ENCODE measurements around the gene WNT1.

Gene WNT1

DNA sequence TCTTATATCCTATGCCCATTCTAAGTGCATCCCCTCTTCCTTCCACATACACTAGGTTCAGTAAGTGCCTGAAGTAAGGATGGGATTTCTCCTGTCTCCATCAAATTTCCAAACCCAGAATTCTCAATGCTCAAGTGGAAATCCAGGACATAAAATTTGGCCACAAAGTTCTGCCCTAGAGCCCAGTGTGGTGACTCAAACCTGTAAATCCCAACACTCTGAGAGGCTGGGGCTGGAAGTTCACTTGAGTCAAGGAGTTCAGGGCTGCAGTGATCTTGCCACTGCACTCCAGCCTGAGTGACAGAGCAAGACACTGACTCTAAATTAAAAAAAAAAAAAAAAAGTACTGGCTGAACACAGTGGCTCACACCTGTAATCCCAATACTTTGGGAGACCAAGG is 16.3 kb upstream of the WNT1 start:
- no peak for DNase-seq

DNA sequence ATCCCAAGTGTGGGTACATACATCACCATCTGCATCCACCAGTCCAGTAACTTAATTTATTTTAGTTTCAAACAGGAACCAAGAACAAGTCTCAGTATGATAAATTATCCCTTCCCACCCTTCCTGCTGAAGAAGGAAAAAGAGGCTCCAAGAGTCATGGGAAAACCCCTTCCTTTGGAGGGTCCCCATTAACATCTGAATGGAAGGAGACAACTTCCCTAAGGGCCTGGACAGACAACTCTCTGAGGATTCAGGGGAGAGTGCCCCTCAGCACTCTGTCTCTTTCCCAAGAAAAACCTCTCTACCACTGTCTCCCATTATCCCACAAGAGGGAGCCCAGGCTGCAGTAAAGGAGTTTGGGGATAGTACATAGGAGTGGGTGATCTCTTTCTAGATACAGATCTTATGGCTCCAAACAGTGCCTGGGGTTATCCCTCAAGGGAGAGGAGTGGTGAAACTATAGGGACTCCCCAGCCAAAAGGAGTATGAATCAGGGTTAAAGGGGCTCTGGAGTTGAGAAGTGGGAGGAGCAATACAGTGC is 12.8 kb upstream of the WNT1 start:
- DNase-seq = no peak

DNA sequence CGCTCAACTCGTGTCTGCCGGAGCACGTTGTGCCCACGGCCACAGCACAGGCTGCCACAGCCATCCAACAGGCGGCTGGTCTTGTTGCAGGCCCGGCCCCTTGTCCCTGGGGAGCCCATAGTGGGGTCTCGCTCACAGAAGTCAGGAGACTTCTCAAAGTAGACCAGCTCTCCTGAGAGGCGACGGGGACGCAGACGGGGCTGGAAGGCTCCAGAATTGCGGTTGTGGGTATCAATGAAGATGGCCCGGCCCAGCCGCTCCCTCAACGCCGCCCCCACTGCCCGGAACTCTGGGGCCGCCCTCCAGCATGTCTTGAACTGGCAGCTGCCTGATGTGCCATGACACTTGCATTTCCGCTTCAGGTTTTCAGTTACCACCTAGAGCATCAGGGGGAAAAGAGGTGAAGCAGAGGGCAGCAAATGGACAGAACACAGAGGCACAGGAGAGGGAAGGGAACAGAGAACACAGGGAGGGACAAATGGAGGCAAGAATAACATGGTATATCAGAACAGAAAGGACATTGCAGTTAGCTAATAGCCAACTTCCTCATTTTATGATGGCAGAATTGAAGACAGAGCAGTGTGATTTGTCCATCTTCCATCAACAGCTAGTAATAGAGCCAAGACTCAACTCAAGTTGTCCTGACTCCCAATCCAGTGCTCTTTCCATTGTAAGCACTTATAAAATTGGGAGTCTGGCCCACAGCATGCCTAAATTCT is 11.8 kb upstream of the WNT1 start:
- no peak for DNase-seq

DNA sequence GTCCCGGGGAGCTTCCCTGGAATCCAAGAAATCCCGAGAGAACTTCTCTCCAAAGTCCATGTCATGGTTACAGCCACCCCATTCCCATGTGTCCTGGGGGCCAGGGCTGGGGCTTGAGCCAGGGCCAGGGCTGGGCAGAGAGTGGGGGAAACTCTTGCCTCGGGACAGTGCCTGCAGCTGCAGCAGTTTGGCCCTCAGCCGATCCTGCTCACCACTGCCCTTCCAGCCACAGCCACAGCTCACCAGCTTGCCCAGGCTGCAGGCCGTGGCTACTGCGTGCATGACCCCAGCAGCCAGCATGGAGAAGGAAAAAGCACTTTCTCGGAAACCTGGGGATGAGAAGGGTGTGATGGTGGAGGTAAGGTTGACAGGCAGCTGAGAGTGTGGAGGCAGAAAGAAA is 10.1 kb upstream of the WNT1 start:
- DNase-seq = no peak

GRCh38 chr12:48968467-48968866 is 9.7 kb upstream of the WNT1 start:
- DNase-seq = no peak

GRCh38 chr12:48969160-48969771 is 8.9 kb upstream of the WNT1 start:
- DNase-seq = no peak

GRCh38 chr12:48969833-48970701 is 8.1 kb upstream of the WNT1 start:
- DNase-seq = no peak

GRCh38 chr12:48970702-48971334 is 7.3 kb upstream of the WNT1 start:
- no peak for DNase-seq

DNA sequence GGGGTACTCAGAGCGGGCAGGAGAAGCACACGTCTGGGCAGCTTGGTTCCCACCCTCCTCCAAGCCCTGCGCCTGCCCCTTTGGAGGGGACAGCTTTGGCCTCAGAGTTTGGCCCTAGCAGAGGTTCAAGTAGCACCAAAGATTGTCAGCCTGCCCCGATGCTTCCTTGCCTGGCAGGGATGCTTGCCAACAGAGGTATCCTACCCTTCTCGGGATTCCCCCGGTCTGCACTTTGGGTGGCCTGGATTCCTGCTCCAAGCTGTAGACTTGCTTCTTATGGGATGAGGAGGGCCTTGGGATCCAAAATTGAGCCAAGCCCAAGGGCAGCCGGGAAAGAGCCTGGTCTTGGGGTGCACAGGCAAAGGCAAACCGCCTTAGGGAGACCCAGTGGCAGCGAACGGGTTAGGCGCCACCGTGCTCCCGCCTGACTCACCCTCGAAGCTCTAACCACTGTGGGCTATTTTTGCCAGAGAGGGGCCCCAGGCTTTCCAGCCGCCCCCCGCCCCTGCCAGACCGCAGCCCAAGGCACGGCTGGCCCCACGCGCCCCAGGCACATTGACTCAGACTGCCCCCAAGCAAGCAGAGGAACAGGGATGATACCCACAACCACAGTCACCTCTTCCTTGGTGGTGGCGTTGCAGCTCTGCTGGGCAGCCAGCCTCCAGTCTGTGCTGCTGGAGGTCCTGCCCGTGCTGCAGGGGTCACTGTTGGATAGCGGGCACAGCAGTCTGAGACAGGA is 5.7 kb upstream of the WNT1 start:
- no peak for DNase-seq

DNA sequence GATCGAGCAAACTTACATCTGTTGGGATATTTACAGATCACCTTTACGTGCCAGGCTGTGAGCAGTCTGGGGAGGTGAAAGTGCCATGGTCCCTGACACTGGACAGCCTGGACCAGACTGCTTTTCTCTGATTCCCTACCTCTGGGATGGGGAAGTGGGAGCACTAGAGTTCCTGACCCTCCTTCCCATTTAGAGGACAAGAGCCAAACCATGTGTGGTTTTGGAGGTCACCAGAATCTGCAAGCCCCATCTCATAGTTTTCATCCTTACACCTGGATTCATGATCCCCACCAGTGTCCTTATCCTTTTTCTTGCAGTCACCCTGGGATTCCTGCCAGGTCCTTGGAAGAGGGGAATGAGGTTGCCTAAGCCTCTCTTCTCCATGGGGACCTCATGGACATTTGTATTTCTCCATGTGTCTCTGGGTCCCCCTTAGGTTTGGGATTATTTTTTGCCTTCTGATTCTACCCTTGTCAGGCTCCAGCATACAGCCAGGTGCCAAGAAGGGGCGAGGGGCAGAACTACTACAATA is 5.1 kb upstream of the WNT1 start:
- no peak for DNase-seq

DNA sequence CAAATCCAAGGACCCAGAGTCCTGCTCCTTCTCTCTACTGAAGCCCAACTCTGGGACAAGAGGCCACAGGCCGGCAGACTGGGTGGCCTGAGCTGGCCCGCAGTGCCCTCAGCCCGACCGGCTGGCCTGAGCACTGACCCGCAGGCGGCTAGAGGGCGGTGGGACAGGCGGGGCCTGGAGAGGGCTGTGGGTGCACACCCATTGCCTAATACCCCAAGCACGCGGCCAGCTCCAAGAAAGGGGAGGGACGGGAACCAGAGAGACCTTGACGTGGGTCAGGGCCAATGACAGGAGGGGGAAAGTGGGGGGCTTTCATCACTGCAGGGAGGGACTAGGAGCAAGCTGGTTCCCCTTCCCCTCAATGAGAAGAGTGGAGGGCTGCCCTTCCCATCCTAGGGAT is 4.6 kb upstream of the WNT1 start:
- DNase-seq = no peak

- no peak for DNase-seq
Observed at GRCh38 chr12:48973941-48974673, 4.0 kb upstream of the WNT1 start.

DNA sequence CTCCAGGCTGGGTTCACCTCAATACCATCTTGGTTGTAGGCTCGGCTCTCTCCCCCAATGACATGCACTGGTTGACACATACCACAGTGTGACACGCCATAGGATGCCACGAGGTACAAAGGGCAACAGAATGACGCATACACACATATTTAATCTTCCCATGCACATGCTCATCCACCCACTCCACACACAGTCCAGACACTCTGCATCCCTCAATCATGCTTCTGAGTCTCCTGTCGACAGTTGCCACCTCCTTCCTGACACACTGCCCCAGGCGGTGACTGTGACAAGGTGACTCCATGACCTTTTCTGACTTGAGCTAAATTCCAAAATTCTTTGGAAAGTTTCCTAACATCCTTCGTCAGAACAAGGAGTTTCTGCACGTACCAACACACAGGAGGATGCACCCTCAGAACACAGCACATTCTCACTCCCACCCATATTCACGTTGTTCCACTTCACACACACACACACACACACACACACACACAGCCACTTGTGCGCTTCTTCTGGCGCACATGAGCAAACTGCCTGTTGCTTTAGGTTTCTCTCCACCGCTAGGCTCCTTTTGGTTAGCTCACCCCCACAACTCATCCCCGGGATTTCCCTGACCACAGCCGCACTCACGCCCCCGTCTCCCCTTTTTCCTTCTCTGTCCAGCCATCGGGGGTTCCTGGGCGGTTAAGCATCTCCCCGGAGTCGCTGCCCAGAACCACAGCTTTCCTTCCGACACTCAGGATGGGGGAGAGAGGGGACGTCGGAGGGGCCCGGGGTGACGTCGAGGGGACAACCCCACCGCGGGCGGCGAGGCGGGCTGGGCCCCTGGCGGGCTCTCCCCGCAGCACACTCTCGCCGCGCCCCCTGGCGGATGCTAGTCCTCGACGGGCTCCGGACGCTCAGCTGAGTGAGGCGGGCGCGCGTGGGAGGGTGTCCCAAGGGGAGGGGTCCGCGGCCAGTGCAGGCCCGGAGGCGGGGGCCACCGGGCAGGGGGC is 536 bp upstream of the WNT1 start:
- DNase-seq = no peak

- no peak for DNase-seq
Observed at GRCh38 chr12:48978741-48979601, 849 bp downstream of the WNT1 start.

- no peak for DNase-seq
Observed at GRCh38 chr12:48979602-48980388, 1.7 kb downstream of the WNT1 start.

GRCh38 chr12:48980389-48980952 is 2.3 kb downstream of the WNT1 start:
- DNase-seq = no peak

- no peak for DNase-seq
Observed at GRCh38 chr12:48980953-48981756, 3.0 kb downstream of the WNT1 start.
